Activated naive CD4-positive, alpha-beta T cell treated with anti-CD3 and anti-CD28 coated beads, Interleukin-2, amount 50 U/mL, for 24 hours (primary cell): ENCODE measurements around the gene ZNF583.

Experiments used
- H3K27ac Mint-ChIP-seq: one replicate; pipeline ENCODE4 v1.8.0; 2021; ENCODE audit warnings: mild to moderate bottlenecking, mixed read lengths
- H3K27me3 Mint-ChIP-seq: one replicate; pipeline ENCODE4 v1.8.0; 2021; ENCODE audit warnings: mixed read lengths
- H3K36me3 Mint-ChIP-seq: one replicate; pipeline ENCODE4 v1.8.0; 2021; ENCODE audit warnings: mixed read lengths
- H3K4me1 Mint-ChIP-seq: one replicate; pipeline ENCODE4 v1.8.0; 2021; ENCODE audit warnings: mixed read lengths
- H3K4me3 Mint-ChIP-seq: one replicate; pipeline ENCODE4 v1.8.0; 2021; ENCODE audit warnings: mild to moderate bottlenecking, mixed read lengths
- H3K9me3 Mint-ChIP-seq: one replicate; pipeline ENCODE4 v1.8.0; 2021; ENCODE audit warnings: mixed read lengths

ZNF583 gene

DNA sequence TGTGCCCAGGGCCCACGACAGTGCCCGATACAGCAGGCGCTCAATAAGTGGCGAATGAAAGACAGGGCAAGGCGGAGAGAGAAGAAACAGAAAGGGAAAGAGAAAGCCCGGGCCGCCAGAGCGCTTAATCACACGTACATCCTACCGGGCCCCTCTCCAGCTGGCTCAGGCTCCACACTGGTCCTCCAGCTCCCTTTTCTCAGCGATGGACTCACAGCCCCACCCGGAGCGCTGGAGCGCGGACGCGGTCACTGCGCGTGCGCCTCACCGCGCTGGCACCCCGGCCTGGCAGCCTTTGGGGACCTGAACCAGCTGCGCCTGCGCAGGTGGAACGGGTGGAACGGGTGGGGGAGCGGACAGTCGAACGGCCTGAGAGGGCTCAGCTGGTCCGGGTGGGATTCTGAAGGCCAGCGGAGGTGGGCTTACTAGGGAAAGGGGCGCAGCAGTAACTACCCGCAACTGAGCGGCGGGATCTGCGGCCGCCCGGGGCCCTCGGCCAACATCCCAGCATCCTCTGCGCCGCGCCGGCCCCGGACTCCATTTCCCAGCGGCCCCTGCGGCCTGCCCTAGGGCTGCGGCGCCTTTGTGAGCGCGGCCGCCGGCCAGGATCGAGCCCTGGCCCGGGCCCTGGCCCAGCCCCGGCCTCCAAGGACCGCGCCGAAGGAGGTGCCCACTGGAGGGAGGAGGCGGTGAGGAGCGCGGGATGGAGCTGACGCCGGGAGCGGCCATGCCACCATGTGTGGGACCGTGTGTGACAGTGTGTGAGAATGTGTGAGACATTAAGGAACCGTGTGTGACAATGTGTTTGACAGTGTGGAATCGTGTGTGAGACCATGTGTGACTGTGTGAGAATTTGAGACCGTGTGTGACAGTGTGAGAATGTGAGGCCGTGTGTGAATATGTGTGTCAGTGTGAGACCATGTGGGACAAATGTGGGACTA, at the start of gene ZNF583:
TSS of gene ZNF583 (plus strand) at position 569 of the 941 bp plus-strand sequence. CDS start 2,783 bp downstream, outside the sequence.
- Mint-ChIP-seq H3K9me3 (peaks cover 37% of the 10 kb centered on the region), H3K4me1 (peaks cover 32% of the 10 kb centered on the region), H3K27ac (peak within 1 kb of the TSS; percentile 100), H3K4me3 (peak within 1 kb of the TSS; percentile 88), H3K27me3 (no peaks in the 10 kb centered on the region), H3K36me3 (peaks cover 52% of the 10 kb centered on the region)

DNA sequence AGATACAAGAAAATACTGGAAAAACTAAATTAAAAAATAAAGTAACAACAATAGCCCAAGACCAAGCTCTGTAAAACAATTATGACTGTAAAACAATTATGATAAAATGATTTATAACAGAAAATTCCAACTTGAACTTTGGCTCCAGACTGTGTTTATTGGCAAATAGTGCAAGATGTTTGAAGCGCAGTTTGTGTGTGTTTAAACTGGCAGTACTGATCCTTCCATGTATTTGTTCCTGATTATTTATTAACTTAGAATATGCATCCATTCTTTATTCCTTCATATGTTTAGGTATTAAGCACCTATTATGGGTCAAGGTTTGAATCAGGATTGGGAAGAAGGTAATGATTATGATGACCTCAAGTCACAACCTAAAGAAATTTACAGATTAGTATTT, 48.6 kb upstream of the ZNF583 start:
- H3K27ac Mint-ChIP-seq = no peak overlapping the region
- peaks cover 15% of the 10 kb centered on the region for H3K9me3 Mint-ChIP-seq
- H3K4me1 Mint-ChIP-seq = no peaks in the 10 kb centered on the region
- H3K27me3 Mint-ChIP-seq = no peaks in the 10 kb centered on the region
- peaks cover 24% of the 10 kb centered on the region for H3K36me3 Mint-ChIP-seq
- H3K4me3 Mint-ChIP-seq = no peak overlapping the region

- peaks cover 32% of the 10 kb centered on the region for H3K36me3 Mint-ChIP-seq
- H3K9me3 Mint-ChIP-seq = peaks cover 15% of the 10 kb centered on the region
- H3K4me1 Mint-ChIP-seq = no peaks in the 10 kb centered on the region
- H3K4me3 Mint-ChIP-seq = no peak overlapping the region
- H3K27me3 Mint-ChIP-seq = no peaks in the 10 kb centered on the region
- H3K27ac Mint-ChIP-seq = no peak overlapping the region
Observed at GRCh38 chr19:56356944-56357343, 47.2 kb upstream of the ZNF583 start.

DNA sequence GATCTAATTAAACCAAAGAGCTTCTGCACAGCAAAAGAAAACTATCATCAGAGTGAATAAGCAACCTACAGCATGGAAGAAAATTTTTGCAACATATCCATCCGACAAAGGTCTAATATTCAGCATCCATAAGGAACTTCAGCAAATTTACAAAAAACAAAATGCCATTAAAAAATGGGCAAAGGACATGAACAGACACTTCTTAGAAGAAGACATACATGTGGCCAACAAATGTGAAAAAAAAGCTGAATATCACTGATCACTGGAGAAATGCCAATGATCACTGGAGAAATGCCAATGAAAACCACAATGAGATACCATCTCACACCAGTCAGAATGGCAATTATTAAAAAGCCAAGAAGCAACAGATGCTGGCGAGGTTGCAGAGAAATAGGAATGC, 43.3 kb upstream of the ZNF583 start:
- Mint-ChIP-seq H3K27ac (no peak overlapping the region), H3K4me1 (no peaks in the 10 kb centered on the region), H3K4me3 (no peak overlapping the region), H3K9me3 (peaks cover 24% of the 10 kb centered on the region), H3K27me3 (no peaks in the 10 kb centered on the region), H3K36me3 (peaks cover 42% of the 10 kb centered on the region)

DNA sequence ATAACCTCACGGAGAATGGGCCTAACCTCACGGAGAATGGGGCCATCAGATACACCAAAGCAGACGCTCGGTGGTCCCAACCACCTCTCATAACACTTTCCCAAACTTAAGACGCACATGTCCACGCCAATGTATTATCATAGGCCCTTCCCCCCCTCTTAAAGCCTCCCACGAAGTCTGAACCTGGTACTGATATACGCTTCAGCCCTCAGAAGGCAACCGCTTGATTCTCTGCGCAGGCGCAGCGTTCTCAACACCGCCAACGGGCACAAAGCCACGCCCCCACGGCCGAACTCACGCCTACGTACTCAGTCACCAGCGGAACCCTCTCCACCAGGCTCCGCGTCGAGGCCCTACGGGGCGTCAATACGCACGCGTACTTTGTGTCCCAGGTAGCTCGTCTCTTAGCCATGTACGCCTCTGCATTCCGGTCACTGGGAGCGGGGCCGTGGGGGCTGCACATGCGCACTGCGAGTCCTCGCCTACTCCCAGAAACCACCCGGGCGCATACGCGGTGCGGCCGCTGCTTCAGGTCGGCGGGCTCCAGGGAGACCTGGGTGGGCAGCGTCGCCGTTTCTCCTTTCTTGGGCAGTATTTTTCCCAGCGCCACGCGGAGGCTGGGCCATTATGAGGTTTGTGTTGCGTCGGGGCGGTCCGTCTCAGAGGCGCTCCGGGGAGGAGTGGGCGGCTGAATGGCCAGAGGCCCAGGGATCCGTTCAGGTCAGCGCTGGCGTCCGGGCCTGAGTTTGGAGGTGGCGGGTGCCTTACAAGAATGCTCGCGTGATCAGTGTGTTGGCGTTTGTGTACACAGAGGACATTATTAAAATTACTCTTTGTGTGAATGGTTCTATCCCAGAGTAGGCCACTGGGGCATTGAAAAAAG, 36.1 kb upstream of the ZNF583 start:
- H3K9me3 Mint-ChIP-seq = peaks cover 23% of the 10 kb centered on the region
- H3K4me3 Mint-ChIP-seq = peak overlapping the region; percentile 94

GRCh38 chr19:56369886-56370676, 34.1 kb upstream of the ZNF583 start:
- Mint-ChIP-seq H3K4me3 (peak overlapping the region; percentile 69), H3K9me3 (peaks cover 17% of the 10 kb centered on the region), H3K4me1 (peaks cover 26% of the 10 kb centered on the region), H3K36me3 (peaks cover 42% of the 10 kb centered on the region), H3K27me3 (no peaks in the 10 kb centered on the region), H3K27ac (no peak overlapping the region)

More for the DNA sequence above, 36.1 kb upstream of the ZNF583 start:
- Mint-ChIP-seq H3K36me3 (peaks cover 32% of the 10 kb centered on the region), H3K27ac (peak overlapping the region; percentile 88), H3K27me3 (no peaks in the 10 kb centered on the region), H3K4me1 (peaks cover 26% of the 10 kb centered on the region)

DNA sequence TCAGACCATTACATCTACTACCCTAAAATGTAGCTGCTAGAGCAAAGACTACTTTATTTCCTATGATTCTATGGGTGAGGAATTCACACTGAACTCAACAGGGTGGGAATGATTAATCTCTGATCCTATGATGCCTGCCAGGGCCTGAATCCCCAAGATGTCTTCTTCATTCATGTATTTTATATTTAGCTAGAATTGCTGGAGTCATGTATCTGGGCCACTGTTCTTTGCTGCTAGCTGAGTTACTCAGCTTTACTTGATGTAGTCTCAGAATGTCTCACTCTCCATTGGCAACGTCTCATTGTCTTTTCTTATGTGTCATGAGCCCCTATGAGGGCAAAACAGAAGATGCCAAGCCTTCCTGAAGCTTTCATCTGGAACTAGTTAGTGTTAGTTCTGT, 31.9 kb upstream of the ZNF583 start:
- Mint-ChIP-seq H3K9me3 (peaks cover 21% of the 10 kb centered on the region), H3K4me3 (no peak overlapping the region), H3K27me3 (no peaks in the 10 kb centered on the region), H3K36me3 (peaks cover 61% of the 10 kb centered on the region), H3K4me1 (peaks cover 26% of the 10 kb centered on the region), H3K27ac (no peak overlapping the region)

- H3K27me3 Mint-ChIP-seq = no peaks in the 10 kb centered on the region
- H3K27ac Mint-ChIP-seq = no peak overlapping the region
- no peak overlapping the region for H3K4me3 Mint-ChIP-seq
- H3K4me1 Mint-ChIP-seq = peaks cover 8% of the 10 kb centered on the region
- H3K36me3 Mint-ChIP-seq = peaks cover 67% of the 10 kb centered on the region
- H3K9me3 Mint-ChIP-seq = peaks cover 18% of the 10 kb centered on the region
Observed at GRCh38 chr19:56377105-56377924, 26.8 kb upstream of the ZNF583 start.

- H3K36me3 Mint-ChIP-seq = peaks cover 58% of the 10 kb centered on the region
- H3K27me3 Mint-ChIP-seq = no peaks in the 10 kb centered on the region
- H3K4me3 Mint-ChIP-seq = no peak overlapping the region
- peaks cover 8% of the 10 kb centered on the region for H3K4me1 Mint-ChIP-seq
- peaks cover 32% of the 10 kb centered on the region for H3K9me3 Mint-ChIP-seq
- no peak overlapping the region for H3K27ac Mint-ChIP-seq
Observed at GRCh38 chr19:56383826-56384605, 20.1 kb upstream of the ZNF583 start.

GRCh38 chr19:56393119-56394012, 10.8 kb upstream of the ZNF583 start, which contains the start of gene ZNF582:
TSS of gene ZNF582 (minus strand) at chr19:56393534. CDS start at chr19:56391752, 1,782 bp downstream.
- Mint-ChIP-seq H3K4me1 (peaks cover 14% of the 10 kb centered on the region), H3K36me3 (peaks cover 51% of the 10 kb centered on the region), H3K9me3 (peaks cover 21% of the 10 kb centered on the region)

GRCh38 chr19:56398809-56399208, 5.3 kb upstream of the ZNF583 start:
- Mint-ChIP-seq H3K4me3 (no peak overlapping the region), H3K27ac (no peak overlapping the region), H3K9me3 (peaks cover 16% of the 10 kb centered on the region), H3K36me3 (peaks cover 41% of the 10 kb centered on the region), H3K4me1 (peaks cover 19% of the 10 kb centered on the region), H3K27me3 (no peaks in the 10 kb centered on the region)

More at GRCh38 chr19:56393119-56394012, 10.8 kb upstream of the ZNF583 start, which contains the start of gene ZNF582:
- peak within 1 kb of the TSS; percentile 97 for H3K27ac Mint-ChIP-seq
- peak within 1 kb of the TSS; percentile 93 for H3K4me3 Mint-ChIP-seq
- H3K27me3 Mint-ChIP-seq = no peaks in the 10 kb centered on the region

DNA sequence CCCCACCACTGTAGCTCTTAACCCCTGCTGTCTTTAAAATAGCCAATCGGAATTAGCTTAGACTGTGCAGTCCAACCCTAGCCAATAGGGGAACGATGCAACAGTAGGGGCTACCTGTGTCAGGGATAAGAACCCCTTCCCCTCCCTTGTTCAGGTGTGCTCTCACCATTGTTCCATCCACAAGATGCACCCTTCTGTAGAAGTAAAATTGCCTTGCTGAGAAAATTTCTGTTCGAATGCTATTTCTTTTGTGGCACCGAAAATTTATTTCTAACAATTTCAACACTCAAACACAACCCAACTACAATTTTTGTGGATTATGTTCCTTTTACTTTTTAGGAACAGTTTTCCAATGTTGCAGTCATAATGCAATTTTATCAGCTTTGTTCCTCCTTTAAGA, 3.6 kb upstream of the ZNF583 start:
- Mint-ChIP-seq H3K36me3 (peaks cover 43% of the 10 kb centered on the region), H3K27ac (no peak overlapping the region), H3K4me1 (peaks cover 28% of the 10 kb centered on the region), H3K9me3 (peaks cover 16% of the 10 kb centered on the region), H3K27me3 (no peaks in the 10 kb centered on the region), H3K4me3 (no peak overlapping the region)

GRCh38 chr19:56403261-56403660, 871 bp upstream of the ZNF583 start:
- peak overlapping the region; percentile 100 for H3K27ac Mint-ChIP-seq
- H3K4me3 Mint-ChIP-seq = peak overlapping the region; percentile 88
- H3K36me3 Mint-ChIP-seq = peaks cover 51% of the 10 kb centered on the region
- H3K27me3 Mint-ChIP-seq = no peaks in the 10 kb centered on the region
- peaks cover 29% of the 10 kb centered on the region for H3K9me3 Mint-ChIP-seq
- peaks cover 32% of the 10 kb centered on the region for H3K4me1 Mint-ChIP-seq
